HCT116 (cell line): ENCODE data around the gene CAMKK2.

Experiments used
- EZH2 ChIP-seq: fragments of 200-600 bp; sonication (generic); IDR thresholded peaks from 2 replicates; pipeline ENCODE4 v1.6.1; 2017; ENCODE audit warnings: antibody characterized with exemption, mixed run types
- POLR2AphosphoS5 ChIP-seq: IDR thresholded peaks from 2 replicates; pipeline ENCODE4 v1.6.1; 2011; ENCODE audit warnings: mild to moderate bottlenecking, low read depth, low read length, moderate library complexity

GRCh38 chr12:121282072-121282742 is 14.3 kb downstream of the CAMKK2 start:
- TF ChIP-seq EZH2 (no peak), POLR2AphosphoS5 (no peak)
